Natural killer cell treated with Interleukin-12 subunit alpha and Interleukin-12 subunit beta and Interleukin-15 and Interleukin-18, amount 100 ng/mL, for 72 hours (primary cell): ENCODE data around the gene ITGB5. TPM values are rescaled to one million over a fixed set of nuclear protein-coding genes. Genes with fewer than 3 reads are reported as not detected.
"Not testable (repeated sequence)": the region's sequence is repeated elsewhere in the genome, so short reads cannot be mapped to it uniquely, and the experiment has no call there.

Experiments used
- ATAC-seq, 2 donors: fragments of 150-1000 bp; cut with Tn5 transposase in 1 of 2; sonication (Bioruptor Pico), chemical (Tn5 transposase) in 1 of 2; 2 replicates each; pipeline ENCODE4 v1.10.0; 2021
- DNase-seq: peaks from one replicate; pipeline ENCODE4 v3.0.0; 2022; ENCODE audit warnings: low spot score
- H3K27ac Mint-ChIP-seq, 2 donors: 1 replicate in 1 of 2; 2 replicates in 1 of 2; pipeline ENCODE4 v1.8.0; 2022; ENCODE audit warnings: mixed read lengths in 2 of 2, mild to moderate bottlenecking in 1 of 2, moderate library complexity in 1 of 2
- H3K27me3 Mint-ChIP-seq, 2 donors: 1 replicate in 1 of 2; 2 replicates in 1 of 2; pipeline ENCODE4 v1.8.0; 2022; ENCODE audit warnings: mixed read lengths in 2 of 2
- H3K36me3 Mint-ChIP-seq: one replicate; pipeline ENCODE4 v1.8.0; 2022; ENCODE audit warnings: mixed read lengths
- H3K4me1 Mint-ChIP-seq, 2 donors: 1 replicate in 1 of 2; 2 replicates in 1 of 2; pipeline ENCODE4 v1.8.0; 2022; ENCODE audit warnings: low read depth in 2 of 2, mixed read lengths in 2 of 2, mild to moderate bottlenecking in 1 of 2
- H3K4me3 Mint-ChIP-seq: one replicate; pipeline ENCODE4 v1.8.0; 2022; ENCODE audit warnings: mixed read lengths
- H3K9me3 Mint-ChIP-seq: 2 replicates; pipeline ENCODE4 v1.8.0; 2022; ENCODE audit warnings: mixed read lengths
- total RNA-seq, 2 donors: library from RNA; stranded (reverse); gene quantifications; one replicate each; pipeline ENCODE4 v1.2.3, GENCODE V29; 2022

Gene ITGB5
- total RNA-seq, 2 donors from 2014 or later: 0.17 TPM; not detected in 1

- Mint-ChIP-seq H3K4me1 (peaks cover 0 to 3% of the 10 kb centered on the region in 2 donors), H3K27me3 (peaks cover 2 to 13% of the 10 kb centered on the region in 2 donors), H3K27ac (no peak overlapping the region), H3K9me3 (no peaks in the 10 kb centered on the region), H3K36me3 (no peaks in the 10 kb centered on the region), H3K4me3 (no peak overlapping the region)
- DNase-seq (no peak), ATAC-seq (no peak)
Observed at GRCh38 chr3:124763206-124763605, 124.0 kb downstream of the ITGB5 start.

DNA sequence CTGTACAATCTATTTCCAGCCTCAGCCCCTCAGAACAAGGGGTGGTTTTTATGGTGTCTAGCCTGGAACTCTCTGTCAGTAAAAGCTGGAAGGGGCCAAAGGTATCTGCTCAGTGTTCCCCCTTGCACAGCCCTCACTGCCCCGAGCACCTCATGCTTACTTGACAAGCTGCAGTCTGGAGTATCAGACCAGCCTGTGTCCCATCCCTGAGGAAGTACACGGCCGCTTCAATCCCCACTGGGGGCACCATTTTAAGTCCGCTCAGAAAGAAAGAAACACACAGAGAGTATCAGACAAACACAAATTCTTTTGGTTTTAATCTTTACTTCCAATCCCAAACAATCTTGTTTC lies 124.5 kb downstream of the ITGB5 start:
- ATAC-seq: no peak
- no peak overlapping the region for H3K27ac Mint-ChIP-seq
- no peak overlapping the region for H3K4me3 Mint-ChIP-seq
- no peaks in the 10 kb centered on the region for H3K36me3 Mint-ChIP-seq
- H3K4me1 Mint-ChIP-seq: peaks cover 0 to 3% of the 10 kb centered on the region in 2 donors
- DNase-seq: no peak
- peaks cover 2 to 13% of the 10 kb centered on the region in 2 donors for H3K27me3 Mint-ChIP-seq
- no peaks in the 10 kb centered on the region for H3K9me3 Mint-ChIP-seq

- ATAC-seq: no peak
- H3K4me1 Mint-ChIP-seq: peaks cover 0 to 3% of the 10 kb centered on the region in 2 donors
- DNase-seq: no peak
Observed at GRCh38 chr3:124761935-124762660, 125.1 kb downstream of the ITGB5 start.

GRCh38 chr3:124761250-124761796 lies 125.8 kb downstream of the ITGB5 start:
- Mint-ChIP-seq H3K4me1 (peaks cover 0 to 3% of the 10 kb centered on the region in 2 donors), H3K36me3 (no peaks in the 10 kb centered on the region)

More at GRCh38 chr3:124761935-124762660, 125.1 kb downstream of the ITGB5 start:
- H3K4me3 Mint-ChIP-seq: no peak overlapping the region
- no peak overlapping the region for H3K27ac Mint-ChIP-seq
- H3K9me3 Mint-ChIP-seq: no peaks in the 10 kb centered on the region
- H3K27me3 Mint-ChIP-seq: peaks cover 1 to 13% of the 10 kb centered on the region in 2 donors
- no peaks in the 10 kb centered on the region for H3K36me3 Mint-ChIP-seq

GRCh38 chr3:124760601-124761000 lies 126.6 kb downstream of the ITGB5 start:
- Mint-ChIP-seq H3K27me3 (peaks cover 0 to 17% of the 10 kb centered on the region in 2 donors), H3K4me1 (peaks cover 0 to 3% of the 10 kb centered on the region in 2 donors), H3K9me3 (no peaks in the 10 kb centered on the region), H3K36me3 (no peaks in the 10 kb centered on the region), H3K4me3 (no peak overlapping the region), H3K27ac (no peak overlapping the region)
- DNase-seq (no peak), ATAC-seq (no peak)

More at GRCh38 chr3:124761250-124761796, 125.8 kb downstream of the ITGB5 start:
- H3K27me3 Mint-ChIP-seq: peaks cover 0 to 17% of the 10 kb centered on the region in 2 donors
- ATAC-seq (peak; percentile 73 to 76), DNase-seq (peak; percentile 70)
- no peak overlapping the region for H3K27ac Mint-ChIP-seq
- H3K4me3 Mint-ChIP-seq: peak overlapping the region; percentile 47
- no peaks in the 10 kb centered on the region for H3K9me3 Mint-ChIP-seq

- H3K36me3 Mint-ChIP-seq: no peaks in the 10 kb centered on the region
- H3K27me3 Mint-ChIP-seq: peaks cover 2 to 17% of the 10 kb centered on the region in 2 donors
- ATAC-seq (peak in 1 of 2 donors; percentile 22), DNase-seq (no peak)
- no peaks in the 10 kb centered on the region for H3K9me3 Mint-ChIP-seq
- peaks cover 0 to 3% of the 10 kb centered on the region in 2 donors for H3K4me1 Mint-ChIP-seq
- H3K4me3 Mint-ChIP-seq: no peak overlapping the region
- no peak overlapping the region for H3K27ac Mint-ChIP-seq
Observed at GRCh38 chr3:124759666-124760401, 127.3 kb downstream of the ITGB5 start.

DNA sequence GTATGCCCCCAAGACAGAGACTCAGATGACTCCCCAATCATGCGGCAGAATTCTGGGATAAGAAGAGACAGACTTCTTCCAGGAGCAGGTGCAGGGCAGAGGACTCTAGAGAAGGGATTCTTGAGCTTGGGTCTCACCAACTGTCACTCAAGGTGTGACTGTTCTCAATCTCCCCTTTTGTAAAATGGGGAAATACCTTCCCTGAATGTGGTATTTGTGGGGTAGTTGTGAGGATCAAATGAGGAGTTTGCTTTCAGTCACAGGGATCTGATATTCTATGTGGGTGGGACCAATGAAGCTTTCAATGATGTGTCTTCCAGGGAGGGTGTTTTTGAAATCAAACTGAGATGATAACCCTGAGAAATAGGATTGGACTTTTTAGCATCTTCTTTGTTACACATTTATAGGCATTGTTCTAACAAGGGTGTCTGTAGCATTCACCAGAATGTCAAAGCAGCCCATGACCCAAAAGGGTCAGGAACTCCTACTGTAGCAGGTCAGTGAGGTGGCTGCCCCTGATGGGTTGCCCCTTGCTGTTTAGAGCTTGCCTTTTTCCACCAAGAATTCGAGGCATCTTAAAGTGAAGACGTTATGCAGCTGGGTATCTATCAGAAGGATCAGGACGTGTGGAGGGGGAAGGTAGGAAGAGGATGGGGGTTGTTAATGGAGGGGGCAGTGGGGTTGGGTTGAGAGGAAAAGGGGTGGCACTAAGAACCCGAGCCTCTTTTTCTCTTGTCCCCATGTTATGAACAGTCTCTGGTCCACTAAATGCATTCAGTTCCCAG lies 128.1 kb downstream of the ITGB5 start:
- no peaks in the 10 kb centered on the region for H3K36me3 Mint-ChIP-seq
- no peak for DNase-seq

GRCh38 chr3:124757926-124758325 lies 129.2 kb downstream of the ITGB5 start:
- H3K27me3 Mint-ChIP-seq: peaks cover 2 to 17% of the 10 kb centered on the region in 2 donors
- H3K4me1 Mint-ChIP-seq, ATAC-seq, H3K9me3 Mint-ChIP-seq, H3K36me3 Mint-ChIP-seq, DNase-seq, H3K4me3 Mint-ChIP-seq, H3K27ac Mint-ChIP-seq: not testable (repeated sequence)

More for the DNA sequence above, 128.1 kb downstream of the ITGB5 start:
- Mint-ChIP-seq H3K4me1 (peaks cover 0 to 3% of the 10 kb centered on the region in 2 donors), H3K27me3 (peaks cover 2 to 17% of the 10 kb centered on the region in 2 donors), H3K4me3 (no peak overlapping the region), H3K27ac (no peak overlapping the region), H3K9me3 (no peaks in the 10 kb centered on the region)
- ATAC-seq: peak in 1 of 2 donors; percentile 53

- Mint-ChIP-seq H3K4me1 (no peaks in the 10 kb centered on the region), H3K4me3 (no peak overlapping the region), H3K36me3 (no peaks in the 10 kb centered on the region), H3K27me3 (peaks cover 5 to 7% of the 10 kb centered on the region in 2 donors), H3K27ac (no peak overlapping the region), H3K9me3 (no peaks in the 10 kb centered on the region)
- DNase-seq: no peak
- ATAC-seq: no peak
Observed at GRCh38 chr3:124752051-124752450, 135.1 kb downstream of the ITGB5 start.

DNA sequence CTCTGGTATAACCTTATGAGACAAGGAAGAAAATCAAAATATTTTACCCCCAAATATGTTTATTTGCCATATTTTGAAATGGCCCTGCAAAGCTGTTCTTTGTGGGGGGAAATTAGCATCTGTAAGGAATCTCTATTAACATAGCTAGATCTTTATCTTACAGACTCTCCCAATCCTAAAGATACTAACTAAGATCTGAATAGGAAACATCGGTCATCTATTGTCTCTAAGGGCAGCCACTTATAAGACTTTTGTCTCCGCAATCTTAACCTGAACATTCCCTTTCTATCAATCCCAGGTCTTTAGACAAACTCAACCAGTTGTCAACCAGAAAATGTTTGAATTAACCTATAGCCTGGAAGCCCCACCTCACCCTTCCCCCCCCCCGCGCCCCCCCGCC lies 135.7 kb downstream of the ITGB5 start:
- no peaks in the 10 kb centered on the region for H3K9me3 Mint-ChIP-seq
- peaks cover 1 to 5% of the 10 kb centered on the region in 2 donors for H3K27me3 Mint-ChIP-seq
- H3K4me3 Mint-ChIP-seq: no peak overlapping the region
- ATAC-seq (no peak), DNase-seq (no peak)
- no peaks in the 10 kb centered on the region for H3K36me3 Mint-ChIP-seq
- H3K27ac Mint-ChIP-seq: no peak overlapping the region
- H3K4me1 Mint-ChIP-seq: no peaks in the 10 kb centered on the region

DNA sequence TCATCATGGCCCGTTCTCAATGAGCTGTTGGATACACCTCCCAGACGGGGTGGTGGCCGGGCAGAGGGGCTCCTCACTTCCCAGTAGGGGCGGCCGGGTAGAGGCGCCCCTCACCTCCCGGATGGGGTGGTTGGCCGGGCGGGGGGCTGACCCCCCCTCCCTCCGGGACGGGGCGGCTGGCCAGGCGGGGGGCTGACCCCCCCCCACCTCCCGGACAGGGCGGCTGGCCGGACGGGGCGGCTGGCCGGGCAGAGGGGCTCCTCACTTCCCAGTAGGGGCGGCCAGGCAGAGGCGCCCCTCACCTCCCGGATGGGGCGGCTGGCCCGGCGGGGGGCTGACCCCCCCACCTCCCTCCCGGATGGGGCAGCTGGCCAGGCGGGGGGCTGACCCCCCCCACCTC lies 137.3 kb downstream of the ITGB5 start:
- H3K27ac Mint-ChIP-seq, DNase-seq, H3K27me3 Mint-ChIP-seq, H3K4me3 Mint-ChIP-seq, ATAC-seq, H3K4me1 Mint-ChIP-seq, H3K36me3 Mint-ChIP-seq, H3K9me3 Mint-ChIP-seq: not testable (repeated sequence)

GRCh38 chr3:124748560-124749198 lies 138.5 kb downstream of the ITGB5 start:
- Mint-ChIP-seq H3K36me3 (peaks cover 3% of the 10 kb centered on the region), H3K4me3 (no peak overlapping the region), H3K4me1 (no peaks in the 10 kb centered on the region), H3K9me3 (no peaks in the 10 kb centered on the region), H3K27ac (no peak overlapping the region), H3K27me3 (peaks cover 0 to 3% of the 10 kb centered on the region in 2 donors)
- no peak for DNase-seq
- ATAC-seq: no peak
